HepG2 (cell line): ENCODE data around the gene FBF1. TPM values are rescaled to one million over a fixed set of nuclear protein-coding genes. Genes with fewer than 3 reads are reported as not detected.
A peak's percentile ranks its signal among the peaks of the same experiment; 100 is the strongest.

ENCODE experiments used
- ATAC-seq: fragments of 200-7000 bp; cut with Tn5 transposase; 3 replicates; pipeline ENCODE4 v1.9.1; 2020; ENCODE audit warnings: mild to moderate bottlenecking, moderate library complexity
- BruUV-seq: library from RNA; stranded (reverse); fragments of 400-500 nt; replicated peaks from 2 replicates; lab custom pipeline; 2021; lab: Mats Ljungman, UMichigan
- CTCF ChIA-PET: fragments of 300-600 bp; formaldehyde crosslinking; extraction: SDS; loops from one replicate; lab custom pipeline; 2021; ENCODE audit warnings: low total read pairs, inconsistent platforms, low intra/inter-chr PET ratio; lab: Yijun Ruan, JAX
- POLR2A ChIA-PET: fragments of 350-600 bp; sonication (Branson Sonifier 250); formaldehyde crosslinking; loops from one replicate; lab custom pipeline; 2020; ENCODE audit warnings: antibody characterized with exemption, inconsistent platforms; lab: Yijun Ruan, JAX
- DNase-seq: peaks from one replicate; pipeline ENCODE4 v3.0.0-alpha.2; 2015; ENCODE audit warnings: low spot score
- FAIRE-seq: peaks from 3 replicates; lab custom pipeline; 2011; peaks lifted over from hg19 to GRCh38; lab: Jason Lieb, UNC
- H2AFZ ChIP-seq: one replicate; pipeline ENCODE4 v1.6.1; 2011; ENCODE audit warnings: low read length, inconsistent platforms
- H3K27ac ChIP-seq: fragments of 300-600 bp; 3 replicates; pipeline ENCODE4 v1.8.0; 2011; ENCODE audit warnings: mixed run types, mild to moderate bottlenecking, mixed read lengths, low read length, inconsistent platforms; ENCODE audit not compliant: insufficient read depth; ENCODE audit errors: extremely low read length
- H3K27me3 ChIP-seq, 2 experiments: fragments of 200-600 bp in 1 of 2; 2 replicates in 1 of 2; 3 replicates in 1 of 2; pipeline versions ENCODE4 v1.6.0 to v1.8.0; 2011; ENCODE audit warnings: low read length in 2 of 2, mild to moderate bottlenecking in 2 of 2, moderate library complexity in 2 of 2, inconsistent platforms in 1 of 2; ENCODE audit not compliant: insufficient read depth in 2 of 2, control insufficient read depth in 1 of 2
- H3K36me3 ChIP-seq, 2 experiments: fragments of 200-600 bp in 1 of 2; replicated peaks in 1 of 2; 2 replicates in 1 of 2; 3 replicates in 1 of 2; pipeline versions ENCODE4 v1.5.1 to v1.8.0; 2011; ENCODE audit warnings: low read length in 2 of 2, inconsistent platforms in 1 of 2; ENCODE audit not compliant: insufficient read depth in 2 of 2, control insufficient read depth in 1 of 2
- H3K4me1 ChIP-seq: 2 replicates; pipeline ENCODE4 v1.5.1; 2012; ENCODE audit warnings: low read length, inconsistent platforms; ENCODE audit not compliant: insufficient read depth
- H3K4me2 ChIP-seq: 2 replicates; pipeline ENCODE4 v1.6.0; 2011; ENCODE audit warnings: low read depth, low read length, inconsistent platforms
- H3K4me3 ChIP-seq, 3 experiments: fragments of 200-600 bp in 1 of 3; sonication (generic), shearing (Covaris generic) in 1 of 3; replicated peaks in 1 of 3; 2 replicates each; pipeline ENCODE4 v1.5.1; 2011 to 2016; ENCODE audit warnings: low read length in 3 of 3, inconsistent platforms in 2 of 3, low read depth in 2 of 3, mild to moderate bottlenecking in 2 of 3, control low read depth in 1 of 3, mixed read lengths in 1 of 3; ENCODE audit not compliant: insufficient read depth in 1 of 3
- H3K79me2 ChIP-seq: one replicate; pipeline ENCODE4 v1.6.1; 2011; ENCODE audit warnings: low read length, inconsistent platforms; ENCODE audit not compliant: insufficient read depth
- H3K9ac ChIP-seq: 2 replicates; pipeline ENCODE4 v1.6.0; 2011; ENCODE audit warnings: mild to moderate bottlenecking, low read depth, low read length, inconsistent platforms; ENCODE audit not compliant: insufficient read depth
- H3K9me3 ChIP-seq: 2 replicates; pipeline ENCODE4 v1.5.1; 2012; ENCODE audit warnings: mild to moderate bottlenecking, low read length
- H4K20me1 ChIP-seq: 2 replicates; pipeline ENCODE4 v1.6.0; 2011; ENCODE audit warnings: inconsistent platforms, mild to moderate bottlenecking, low read length, moderate library complexity; ENCODE audit not compliant: insufficient read depth
- HNRNPL ChIP-seq: fragments of 200-400 bp; formaldehyde crosslinking; IDR thresholded peaks from 2 replicates; pipeline ENCODE4 v1.6.1; 2017; ENCODE audit warnings: mild to moderate bottlenecking, low read depth, low read length
- HOXA3 ChIP-seq: sonication (generic); formaldehyde crosslinking; IDR thresholded peaks from 2 replicates; pipeline ENCODE4 v1.5.0; 2020; ENCODE audit warnings: missing genetic modification reagents
- KMT2B ChIP-seq: IDR thresholded peaks from 2 replicates; pipeline ENCODE4 v1.6.1; 2016; ENCODE audit warnings: missing genetic modification reagents, missing compliant biosample characterization
- ZNF441 ChIP-seq: sonication (generic); formaldehyde crosslinking; IDR thresholded peaks from 2 replicates; pipeline ENCODE4 v1.7.0; 2021; ENCODE audit warnings: missing genetic modification reagents, borderline replicate concordance
- ZNF547 ChIP-seq: sonication (generic); formaldehyde crosslinking; IDR thresholded peaks from 2 replicates; pipeline ENCODE4 v1.5.1; 2020; ENCODE audit warnings: mild to moderate bottlenecking, missing genetic modification reagents
- ZNF687 ChIP-seq: sonication (generic); formaldehyde crosslinking; IDR thresholded peaks from 2 replicates; pipeline ENCODE4 v1.5.1; 2020; ENCODE audit warnings: mild to moderate bottlenecking, missing genetic modification reagents, moderate library complexity
- WGBS: methylation state at CpG from one replicate; pipeline ENCODE4 v1.1.6; 2017; ENCODE audit warnings: low lambda C conversion rate; 5-methylcytosine and 5-hydroxymethylcytosine counted together
- in situ Hi-C: cut with HindIII; loops from 2 replicates; pipeline ENCODE4 v1.10.0; 2017; ENCODE audit warnings: low pct_unique_long_range_greater_than_20kb; ENCODE audit not compliant: extremely low pct_ligation_motif_present
- intact Hi-C: fragments of 100-400 bp; cut with micrococcal nuclease; formaldehyde crosslinking; loops from one replicate; pipeline ENCODE4 v1.10.0; 2022; ENCODE audit not compliant: unreplicated experiment
- polyA plus RNA-seq, 8 experiments: library from polyadenylated mRNA; depleted of rRNA in 3 of 8; stranded (reverse) in 7 of 8; unstranded in 1 of 8; fragments of >200 nt; fragmentation: Illumina TruSeq in 4 of 8; extraction: Trizol in 4 of 8; gene quantifications; 2 replicates each; pipeline versions ENCODE4 v1.2.1 to v1.2.3, GENCODE V29; 2011 to 2016; ENCODE audit warnings: low read depth in 4 of 8, missing spikeins in 1 of 8, mixed read lengths in 1 of 8; ENCODE audit not compliant: insufficient read depth in 1 of 8
- total RNA-seq, 5 experiments: library from RNA; depleted of rRNA; stranded (reverse); fragments of >200 nt; fragmentation: Illumina TruSeq; extraction: Trizol; gene quantifications; 2 replicates each; pipeline ENCODE4 v1.2.3, GENCODE V29; 2016; ENCODE audit warnings: low read depth in 1 of 5

FBF1 gene
- total and polyA plus RNA-seq, 2 of the 13 experiments (the other 11 are each of a cell fraction or from before 2014, with no cell fraction given): 2.4 to 8.1 TPM

GRCh38 chr17:75919611-75920010, 21.2 kb downstream of the FBF1 start:
- no peaks in the 10 kb centered on the region for H3K27me3 ChIP-seq
- no peaks in the 10 kb centered on the region for H4K20me1 ChIP-seq
- FAIRE-seq (no peak), ATAC-seq (no peak), DNase-seq (no peak)
- no peak overlapping the region for H3K4me2 ChIP-seq
- in situ Hi-C loops (no loop called here), intact Hi-C loops (no loop called here)
- ChIA-PET POLR2A (interaction anchor here (1.1 to 2.1 kb wide), 6 partner anchors 14 to 580 kb away, joined by 3 to 10 read pairs (median 4); partner anchors contain the start of gene MRPL38), CTCF (no interaction called here)
- H3K79me2 ChIP-seq: no peaks in the 10 kb centered on the region
- no peak overlapping the region for H3K27ac ChIP-seq
- no peak overlapping the region for H2AFZ ChIP-seq
- 94% methylated on average over 18 of the region's 22 CpGs for WGBS
- peaks cover 44% of the 10 kb centered on the region for H3K4me1 ChIP-seq
- H3K4me3 ChIP-seq: no peak overlapping the region
- H3K36me3 ChIP-seq: no peaks in the 10 kb centered on the region
- BruUV-seq: no TSS peak
- TF ChIP-seq ZNF687 (CRISPR knock-in tag) (peak; percentile 8; the same call in 1 of the 2 replicates), HNRNPL (0 out of 2 replicates have a peak, but pooled peaks have one; percentile 8), ZNF441 (no peak), ZNF547 (CRISPR knock-in tag) (no peak), KMT2B (CRISPR knock-in tag) (no peak), HOXA3 (CRISPR knock-in tag) (0 out of 2 replicates have a peak, but pooled peaks have one; percentile 15)
- no peaks in the 10 kb centered on the region for H3K9me3 ChIP-seq
- H3K9ac ChIP-seq: no peak overlapping the region
